Measurements from ENCODE around the gene MTMR10. TPM values are rescaled to one million over a fixed set of nuclear protein-coding genes. Genes with fewer than 3 reads are reported as not detected.

MTMR10 gene
- total RNA-seq, 1 donor from 2014 or later: 17.5 TPM

Other genes starting within 250 kb of the MTMR10 start
- gene FAN1, start 87.7 kb downstream of the MTMR10 start, total RNA-seq: 22.7 and 27.5 TPM in 2 replicates
- not detected in 2 replicates for gene TRPM1, start 110.1 kb upstream of the MTMR10 start, total RNA-seq